ENCODE results near the gene WWC2. TPM values are rescaled to one million over a fixed set of nuclear protein-coding genes. Genes with fewer than 3 reads are reported as not detected.

The WWC2 gene
- total RNA-seq, 1 donor from 2014 or later = 11.1 TPM

DNA sequence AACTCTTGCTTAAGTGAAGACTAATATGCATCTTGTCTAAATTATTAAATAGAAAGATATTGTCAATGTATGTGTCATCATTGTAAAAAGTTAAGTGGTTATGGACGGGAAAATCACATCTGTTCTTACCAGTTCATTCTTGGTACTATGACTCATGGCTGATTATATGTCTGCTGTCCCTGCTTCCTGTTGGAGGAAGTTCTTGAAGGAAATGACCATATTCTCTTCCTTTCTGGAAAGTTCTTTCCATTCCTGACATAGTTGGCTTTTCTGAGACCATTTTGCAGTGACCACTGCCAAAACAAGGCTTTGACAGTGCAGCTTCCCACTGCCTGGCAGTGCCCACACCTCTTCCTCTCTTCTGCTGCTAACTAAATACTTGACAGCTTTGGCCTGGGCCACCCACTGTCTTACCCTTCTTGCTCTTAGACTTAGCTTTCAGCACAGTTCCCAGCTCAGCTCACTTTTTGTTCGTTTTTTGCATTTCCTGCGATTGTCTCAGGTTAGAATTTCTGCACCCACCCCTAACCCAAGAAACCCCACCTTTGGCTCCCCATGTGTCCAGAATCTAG is 236.4 kb downstream of the WWC2 start:
- peak; percentile 76 for ATAC-seq

DNA sequence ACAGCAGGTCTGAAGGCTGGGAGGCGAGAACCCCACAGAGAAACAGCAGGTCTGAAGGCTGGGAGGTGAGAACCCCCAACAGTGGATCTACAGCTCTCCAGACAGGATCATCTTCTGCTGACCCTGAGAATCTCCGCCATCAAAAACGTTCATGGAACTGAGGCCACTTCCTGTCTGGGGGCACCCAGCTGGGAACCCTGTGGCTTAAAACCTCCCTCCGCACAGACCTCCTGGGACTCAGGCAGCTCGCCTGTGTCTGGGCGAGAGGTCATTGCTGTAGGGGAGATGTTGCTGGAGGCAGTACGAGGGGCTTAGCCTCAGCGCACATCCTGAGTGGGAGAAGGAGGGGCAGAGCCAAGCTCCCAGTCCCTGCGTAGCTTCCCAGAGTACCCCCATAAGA is 238.3 kb downstream of the WWC2 start:
- ATAC-seq = no peak

DNA sequence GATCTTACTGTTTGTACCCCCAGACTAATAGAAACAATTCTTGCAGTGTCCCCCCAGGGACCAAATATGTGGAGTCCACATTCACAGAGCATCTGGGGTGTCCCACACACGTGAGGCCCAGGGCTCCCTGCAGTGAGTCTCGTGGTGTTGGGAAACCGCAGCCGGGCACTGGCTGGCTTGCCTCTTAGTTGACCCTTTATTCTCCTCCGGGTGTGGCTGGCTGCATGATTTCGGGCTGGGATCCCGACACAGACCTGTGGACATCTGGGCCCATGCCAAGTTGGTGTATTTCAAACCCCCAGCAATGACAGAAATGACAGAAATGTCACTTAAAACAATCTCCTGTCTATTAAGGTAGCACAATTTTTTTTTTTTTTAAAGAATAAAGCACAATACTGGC is 238.8 kb downstream of the WWC2 start:
- no peak for ATAC-seq

DNA sequence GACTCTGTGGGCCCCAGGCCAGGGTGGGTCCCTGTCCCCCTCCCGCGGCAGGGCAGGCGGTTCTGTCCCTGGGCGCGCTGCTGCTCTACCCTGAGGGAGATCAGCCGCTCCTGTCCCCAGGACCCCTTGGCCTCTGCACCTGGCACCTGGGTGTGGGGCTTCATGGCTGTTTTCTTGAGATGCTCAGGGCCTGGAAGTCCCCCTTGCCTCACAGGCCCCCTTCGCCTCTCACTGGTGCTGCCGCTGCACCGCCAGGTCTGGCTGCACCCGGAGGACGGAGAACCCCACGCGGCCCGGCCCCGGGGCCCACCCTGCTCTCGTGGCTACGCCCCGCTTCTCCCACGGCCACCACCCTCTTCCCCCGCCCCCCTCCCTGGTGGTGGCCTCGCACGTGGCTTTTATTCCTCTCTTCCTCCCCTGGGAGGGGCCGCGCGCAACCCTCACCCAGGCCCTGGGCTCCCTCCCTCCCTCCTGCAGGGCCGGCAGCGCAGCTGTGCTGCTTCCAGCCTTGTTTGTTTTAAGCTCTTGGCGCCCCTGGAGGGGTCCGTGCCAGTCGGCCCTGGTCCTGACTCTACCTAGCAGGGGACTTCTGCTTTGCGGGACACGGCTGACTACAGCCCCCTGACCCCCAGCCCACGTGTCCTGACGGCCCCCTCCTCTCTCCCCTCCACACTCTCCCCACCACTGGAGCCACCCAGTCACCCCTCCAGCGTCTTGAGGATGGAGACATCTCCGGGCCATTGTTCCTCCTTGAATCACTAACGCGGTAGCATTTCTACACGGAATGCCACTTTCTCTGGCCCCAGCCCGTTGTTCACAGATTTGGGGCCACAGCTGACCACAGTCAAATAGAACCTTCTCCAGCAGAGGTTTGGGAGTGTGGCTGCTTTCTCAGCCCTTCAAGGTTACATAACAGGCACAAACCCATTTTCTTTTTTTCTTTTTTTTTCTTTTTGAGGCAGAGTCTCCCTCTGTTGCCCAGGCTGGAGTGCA is 243.8 kb downstream of the WWC2 start:
- peak; percentile 21 for ATAC-seq

DNA sequence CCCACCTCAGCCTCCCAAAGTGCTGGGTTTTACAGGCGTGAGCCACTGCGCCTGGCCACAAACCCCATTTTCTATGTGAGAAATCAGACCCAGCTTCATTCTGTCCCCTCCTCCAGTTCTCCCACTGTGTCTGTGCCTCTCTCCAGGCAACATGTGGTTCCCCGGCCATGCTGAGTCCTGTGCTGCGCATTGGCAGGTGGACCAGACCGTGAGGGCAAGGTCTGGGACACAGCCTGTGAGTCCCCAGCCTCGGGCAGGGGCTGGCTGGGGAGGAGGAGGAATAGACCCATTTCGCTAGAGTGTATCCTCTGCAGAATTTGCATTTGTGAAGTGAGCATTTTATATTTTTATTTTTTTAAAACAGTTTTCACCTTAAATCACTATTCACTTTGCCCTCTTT is 244.7 kb downstream of the WWC2 start:
- ATAC-seq = no peak

DNA sequence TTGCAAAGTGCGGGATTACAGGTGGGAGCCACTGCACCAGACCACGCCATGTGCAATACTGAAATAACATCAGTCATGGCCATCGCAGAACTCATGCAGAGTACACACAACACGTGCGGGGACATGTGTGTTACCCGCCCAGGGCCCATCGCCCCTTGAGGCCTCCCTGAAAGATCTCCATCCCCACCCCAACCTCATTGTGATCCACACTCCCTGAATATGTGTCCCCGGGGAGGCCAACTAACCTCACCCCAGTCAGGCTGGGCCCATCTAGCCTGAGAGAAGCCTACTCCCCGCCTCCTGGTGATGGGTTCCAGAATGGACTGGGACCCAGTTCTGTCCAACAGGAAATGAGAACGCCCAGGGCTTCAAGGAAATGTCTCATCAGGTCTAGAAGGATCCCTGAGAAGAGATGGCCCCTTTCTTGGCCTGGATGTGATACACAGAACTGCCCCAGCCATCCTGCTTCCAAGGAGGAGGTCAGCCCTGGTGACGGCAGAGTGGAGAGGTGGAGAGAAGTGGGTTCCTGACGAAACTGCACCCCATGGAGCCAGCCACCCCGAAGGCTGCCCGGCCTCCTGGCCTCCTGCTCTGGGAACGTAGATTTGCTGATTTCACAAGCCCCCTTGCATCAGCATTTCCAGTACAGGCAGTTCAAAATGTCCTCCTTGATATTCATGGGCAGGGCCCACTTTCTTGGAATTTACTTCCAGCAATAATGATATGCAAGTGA is 245.6 kb downstream of the WWC2 start:
- no peak for ATAC-seq

DNA sequence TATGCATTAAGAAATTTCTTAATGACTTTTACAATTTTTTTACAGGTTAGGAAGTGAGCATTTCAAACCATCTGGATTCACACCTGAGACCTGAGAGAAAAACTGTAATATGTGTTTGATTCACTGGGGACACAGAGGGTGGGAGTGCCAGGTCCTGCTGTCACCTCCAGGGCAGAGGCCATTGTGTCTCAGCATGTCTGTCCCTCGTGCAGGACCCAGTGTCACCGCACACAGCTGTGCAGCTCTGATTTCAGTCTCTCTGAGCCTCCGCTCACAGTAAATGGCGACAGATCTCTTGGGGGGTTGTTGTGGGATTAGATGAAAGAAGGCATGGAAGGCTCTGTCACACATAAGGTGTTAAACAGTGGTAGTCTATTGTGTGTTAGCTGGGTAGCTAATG is 246.2 kb downstream of the WWC2 start:
- ATAC-seq = no peak

DNA sequence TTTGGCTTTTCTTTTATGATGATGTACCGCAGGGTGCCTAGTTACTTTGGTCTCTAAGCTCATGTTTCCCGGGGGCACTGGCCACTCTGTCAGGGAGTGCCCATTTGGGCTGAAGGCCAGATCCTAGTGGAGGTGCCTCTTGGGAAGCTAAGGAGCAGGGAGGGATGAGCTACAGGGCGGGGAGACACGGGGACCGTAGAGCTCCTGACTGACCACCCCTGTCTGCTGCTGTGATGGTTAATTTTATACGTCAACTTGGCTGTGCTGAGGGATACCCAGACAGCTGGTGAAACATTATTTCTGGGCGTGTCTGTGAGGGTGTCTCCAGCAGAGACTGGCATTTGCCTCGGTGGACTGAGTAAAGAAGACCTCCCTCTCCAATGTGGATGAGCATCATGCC is 248.1 kb downstream of the WWC2 start:
- ATAC-seq = no peak

DNA sequence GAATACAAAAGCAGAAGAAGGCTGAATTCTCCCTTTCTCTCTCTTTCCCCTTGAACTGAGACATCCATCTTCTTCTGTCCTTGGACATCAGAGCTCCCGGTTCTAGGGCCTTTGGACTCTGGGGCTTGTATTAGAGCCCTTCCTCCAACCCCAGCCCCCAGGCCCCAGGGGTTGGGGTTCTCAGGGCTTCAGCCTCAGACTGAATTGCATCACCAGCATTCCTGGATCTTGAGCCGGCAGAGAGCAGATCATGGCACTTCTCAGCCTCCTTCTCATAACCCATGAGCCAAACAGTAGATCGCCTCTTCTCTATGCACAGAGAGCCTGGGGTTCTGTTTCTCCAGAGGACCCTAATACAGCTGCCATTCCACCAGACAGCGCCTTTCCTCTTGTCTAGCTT is 248.5 kb downstream of the WWC2 start:
- ATAC-seq = no peak

DNA sequence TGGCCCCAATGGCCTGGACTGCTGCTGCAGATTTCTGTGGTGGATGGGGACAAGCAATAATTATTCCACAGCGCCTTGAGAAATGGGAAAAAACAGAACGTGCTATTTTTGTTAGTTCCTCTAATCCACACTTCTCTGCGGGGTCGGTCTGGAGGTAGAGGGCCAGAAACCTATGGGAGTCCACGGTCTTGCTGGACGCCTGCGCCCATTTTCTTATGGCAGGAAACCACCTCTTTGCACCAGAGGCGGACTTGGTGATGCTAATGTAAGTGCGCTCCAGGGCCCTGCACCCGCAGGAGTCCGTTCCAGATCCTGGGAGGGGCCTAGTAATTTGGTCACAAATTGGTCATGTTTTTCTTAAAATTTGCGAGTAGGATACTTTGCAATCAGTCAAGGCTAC is 249.1 kb downstream of the WWC2 start:
- ATAC-seq = no peak

DNA sequence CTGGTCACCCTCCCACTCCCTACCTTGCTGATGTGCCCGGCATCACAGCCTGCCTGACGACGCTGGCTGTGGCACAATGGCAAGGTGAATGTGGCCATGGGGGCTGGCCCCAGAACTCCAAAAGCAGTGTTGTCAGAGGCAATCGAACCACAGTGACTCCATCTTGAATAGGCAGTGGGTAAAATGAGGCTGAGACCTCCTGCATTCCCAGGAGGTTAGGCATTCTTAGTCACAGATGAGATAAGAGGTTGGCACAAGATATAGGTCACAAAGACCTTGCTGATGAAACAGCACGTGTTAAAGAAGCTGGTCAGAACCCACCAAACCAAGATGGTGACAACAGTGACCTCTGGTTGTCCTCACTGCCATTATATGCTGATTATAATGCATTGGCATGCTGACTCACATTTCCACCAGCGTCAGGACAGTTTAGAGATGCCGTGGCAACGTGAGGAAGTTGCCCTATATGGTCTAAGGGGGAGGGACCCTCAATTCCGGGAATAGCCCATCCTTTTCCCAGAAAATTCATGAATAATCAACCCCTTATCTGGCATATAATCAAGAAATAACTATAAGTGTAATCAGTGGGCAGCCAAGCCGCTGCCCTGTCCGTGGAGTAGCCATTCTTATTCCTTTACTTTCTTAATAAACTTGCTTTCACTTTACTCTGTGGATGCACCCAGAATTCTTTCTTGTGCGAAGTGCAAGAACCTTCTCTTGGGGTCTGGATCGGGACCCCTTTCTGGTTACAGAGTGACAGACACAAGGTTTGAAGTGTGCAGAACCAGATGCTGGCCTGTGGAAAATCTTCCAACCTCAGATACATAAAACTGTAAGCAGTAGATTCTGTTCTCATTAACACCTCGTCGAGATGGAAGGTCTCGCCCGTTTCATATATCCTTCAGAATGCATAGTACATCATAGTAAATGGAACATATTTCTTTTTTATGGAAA is 249.9 kb downstream of the WWC2 start:
- peak; percentile 84 for ATAC-seq

DNA sequence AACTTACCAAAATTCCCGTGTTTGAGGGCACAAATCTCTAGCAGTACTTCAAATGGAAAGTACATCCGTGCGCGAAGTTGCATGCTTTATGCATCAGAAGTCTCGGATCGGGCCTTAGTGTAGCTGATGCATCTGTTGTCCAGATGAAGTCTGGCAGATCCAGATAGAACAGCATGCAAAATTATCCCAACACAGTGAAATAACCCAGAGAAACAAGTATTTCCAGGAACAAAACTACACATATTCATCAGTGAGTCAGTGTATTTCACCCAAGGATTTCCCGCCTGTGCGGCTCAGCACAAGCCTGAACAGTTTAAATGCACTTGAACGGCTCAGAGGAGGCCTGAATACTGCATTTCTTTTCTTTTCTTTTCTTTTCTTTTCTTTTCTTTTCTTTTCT is 250.6 kb downstream of the WWC2 start:
- peak; percentile 85 for ATAC-seq

DNA sequence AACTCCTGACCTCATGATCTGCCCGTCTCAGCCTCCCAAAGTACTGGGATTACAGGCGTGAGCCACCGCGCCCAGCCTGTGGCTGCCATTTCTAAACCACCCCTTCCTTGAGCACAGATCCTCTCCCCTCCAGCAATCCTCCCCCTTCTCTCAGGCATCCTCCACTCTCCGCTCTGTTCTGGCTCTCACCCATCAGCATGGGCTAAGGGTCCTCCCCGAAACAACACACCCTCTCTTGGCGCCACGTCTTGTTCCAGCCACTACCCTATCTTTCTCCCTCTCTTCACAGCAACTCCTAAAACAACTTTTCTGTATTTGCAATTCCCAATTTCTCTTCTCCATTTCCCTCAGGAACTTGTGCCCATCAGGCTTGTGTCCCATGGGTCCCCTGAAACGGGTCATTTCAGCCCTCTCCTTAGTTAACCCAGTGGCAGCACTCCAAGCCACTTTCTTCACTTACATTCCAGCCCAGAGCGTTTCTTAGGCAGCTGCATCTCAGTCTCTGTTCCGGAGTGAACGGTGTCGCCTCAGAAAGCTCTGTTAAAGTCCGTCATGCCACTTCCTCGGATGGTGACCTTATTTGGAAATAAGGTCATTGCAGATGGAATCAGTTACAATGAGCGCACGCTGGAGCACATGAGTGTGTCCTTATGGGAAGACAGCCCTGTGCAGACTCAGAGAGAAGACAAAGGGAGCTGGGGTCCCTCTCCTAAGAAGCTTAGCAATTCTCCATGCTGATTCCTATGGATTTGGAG is 251.4 kb downstream of the WWC2 start:
- ATAC-seq = no peak

DNA sequence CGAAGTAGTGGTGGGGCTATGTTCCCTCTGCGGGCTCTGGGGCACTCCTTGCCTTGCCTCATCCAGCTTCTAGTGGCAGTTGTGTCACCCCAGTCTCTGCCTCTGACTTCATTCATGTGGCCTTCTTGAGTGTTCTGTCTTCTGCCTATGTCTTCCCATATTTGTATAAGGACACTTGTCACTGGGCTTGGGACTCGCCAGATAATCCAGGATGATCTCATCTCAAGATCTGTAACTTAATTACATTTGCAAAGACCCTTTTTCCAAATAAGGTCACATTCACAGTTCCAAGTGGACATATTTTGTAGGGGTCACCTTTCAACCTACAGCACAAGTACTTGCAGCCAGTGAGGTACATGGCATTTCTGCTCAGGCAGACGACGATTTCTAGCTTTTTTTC is 253.5 kb downstream of the WWC2 start:
- ATAC-seq = no peak

DNA sequence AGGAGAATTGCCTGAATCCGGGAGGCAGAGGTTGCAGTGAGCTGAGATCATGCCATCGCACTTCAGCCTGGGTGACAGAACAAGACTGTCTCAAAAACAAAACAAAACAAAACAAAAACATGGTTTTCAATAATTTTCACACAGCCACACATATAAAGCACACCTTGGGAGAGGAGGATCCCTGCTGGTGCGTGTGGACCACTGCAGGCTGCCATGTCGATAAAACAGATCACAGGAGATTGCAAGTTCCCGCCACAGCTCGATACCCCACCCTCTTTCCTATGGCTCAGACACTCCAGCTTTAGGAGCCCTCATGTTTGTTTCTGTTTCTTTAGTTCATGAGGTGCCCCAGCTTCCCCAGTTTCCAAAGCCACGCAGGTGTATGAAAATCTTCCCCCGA is 254.5 kb downstream of the WWC2 start:
- no peak for ATAC-seq

DNA sequence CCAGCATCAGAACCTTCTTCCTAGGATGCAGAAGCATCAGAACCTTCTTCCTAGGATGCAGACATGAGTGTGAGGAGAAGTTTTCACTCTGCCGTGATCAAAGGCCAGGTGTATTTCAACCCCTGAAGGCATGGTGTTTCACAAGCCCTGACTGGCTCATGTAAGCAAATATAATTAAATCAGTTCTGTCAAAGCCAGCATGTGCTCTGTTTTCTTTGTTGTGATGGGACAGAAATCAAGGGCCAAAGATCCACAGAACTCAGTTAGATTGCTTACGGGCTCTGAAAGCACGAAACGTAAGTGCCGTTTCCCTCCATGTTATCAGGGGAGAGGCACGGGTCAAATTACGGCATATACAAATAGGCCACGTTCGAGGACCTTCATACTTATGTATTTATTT is 255.2 kb downstream of the WWC2 start:
- ATAC-seq = peak; percentile 19

DNA sequence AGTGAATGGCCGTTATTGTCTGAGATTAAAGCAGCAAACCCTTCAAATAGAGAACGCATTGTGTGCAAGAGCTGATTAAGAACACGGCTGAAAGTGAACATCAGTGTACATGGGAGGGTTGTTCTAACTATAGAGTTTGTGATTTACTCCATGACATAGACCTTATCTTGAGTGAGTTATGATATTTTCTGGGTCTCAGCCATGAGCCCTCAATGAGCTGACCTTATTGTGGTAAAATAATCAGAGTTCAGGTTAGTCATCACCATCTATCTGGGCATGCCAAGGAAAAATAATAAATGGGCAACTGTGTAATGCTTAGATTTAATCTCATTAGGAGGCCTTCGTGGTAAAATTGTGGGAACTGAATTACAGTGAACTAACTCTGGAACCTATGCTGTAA is 256.3 kb downstream of the WWC2 start:
- ATAC-seq = peak; percentile 26

DNA sequence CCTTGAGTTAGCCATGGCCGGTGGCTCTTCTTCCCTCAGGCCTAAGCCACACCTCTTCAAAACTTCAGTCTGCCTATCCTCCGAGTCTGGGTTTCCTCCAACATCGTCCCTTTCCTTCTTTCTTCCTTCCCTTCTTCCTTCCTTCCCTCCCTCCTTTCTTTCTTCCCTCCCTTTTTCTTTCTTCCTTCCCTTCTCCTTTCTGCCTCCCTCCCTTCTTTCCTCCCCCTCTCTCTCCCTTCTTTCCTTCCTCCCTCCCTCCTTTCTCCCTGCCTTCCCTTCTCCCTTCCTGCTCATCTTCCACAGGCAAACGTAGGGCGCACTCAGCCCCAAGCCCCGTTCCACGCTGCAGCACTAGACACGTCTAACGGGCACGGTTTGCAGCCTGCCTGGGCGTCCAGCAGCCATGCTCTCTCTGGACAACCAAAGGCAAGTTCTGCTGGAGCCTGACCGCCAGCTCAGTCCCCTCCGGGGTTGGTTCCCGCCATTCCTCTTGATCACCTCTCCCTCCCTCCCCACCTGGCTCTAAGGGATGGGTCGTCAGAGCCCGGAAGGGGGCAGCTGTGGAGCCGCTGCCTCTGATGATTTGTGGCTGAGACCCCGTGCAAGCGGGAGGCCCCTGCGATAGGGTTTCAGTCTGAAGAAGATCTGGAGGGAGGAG is 257.2 kb downstream of the WWC2 start:
- ATAC-seq = no peak

DNA sequence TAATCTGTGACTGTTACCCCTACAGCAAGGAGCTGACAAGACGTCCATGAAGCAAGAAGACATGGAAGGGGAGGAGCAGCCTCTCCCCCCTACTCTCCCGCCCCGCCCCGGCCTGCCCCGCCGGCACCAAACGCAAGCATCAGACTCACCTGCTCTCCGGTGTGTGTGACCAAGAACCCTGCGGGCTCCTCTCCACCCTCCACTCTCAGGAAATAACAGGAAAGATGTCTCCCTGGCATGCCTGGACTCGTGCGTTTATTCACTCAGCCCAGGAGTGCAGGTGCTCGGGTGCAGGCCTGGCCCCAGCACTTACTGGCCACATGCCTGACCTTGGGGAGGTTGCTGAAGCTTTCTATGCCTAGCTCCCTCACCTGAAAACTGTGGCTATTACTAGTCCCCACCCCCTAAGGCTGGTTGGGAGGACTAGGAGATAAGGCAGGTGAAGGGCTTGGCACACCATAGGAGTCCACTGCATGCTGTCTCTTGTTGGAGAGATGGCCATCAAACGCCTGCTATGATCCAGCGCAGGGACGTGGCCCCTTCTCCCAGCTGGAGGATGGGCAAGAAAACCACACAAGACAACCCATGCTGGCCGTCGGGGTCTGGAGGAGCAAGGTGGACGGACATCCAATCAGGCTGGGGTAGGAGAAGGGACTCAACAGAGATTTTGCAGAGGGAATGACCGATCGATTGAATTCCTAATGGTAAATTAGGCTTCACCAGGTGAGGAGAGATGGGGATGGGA is 258.0 kb downstream of the WWC2 start:
- ATAC-seq = peak; percentile 93

DNA sequence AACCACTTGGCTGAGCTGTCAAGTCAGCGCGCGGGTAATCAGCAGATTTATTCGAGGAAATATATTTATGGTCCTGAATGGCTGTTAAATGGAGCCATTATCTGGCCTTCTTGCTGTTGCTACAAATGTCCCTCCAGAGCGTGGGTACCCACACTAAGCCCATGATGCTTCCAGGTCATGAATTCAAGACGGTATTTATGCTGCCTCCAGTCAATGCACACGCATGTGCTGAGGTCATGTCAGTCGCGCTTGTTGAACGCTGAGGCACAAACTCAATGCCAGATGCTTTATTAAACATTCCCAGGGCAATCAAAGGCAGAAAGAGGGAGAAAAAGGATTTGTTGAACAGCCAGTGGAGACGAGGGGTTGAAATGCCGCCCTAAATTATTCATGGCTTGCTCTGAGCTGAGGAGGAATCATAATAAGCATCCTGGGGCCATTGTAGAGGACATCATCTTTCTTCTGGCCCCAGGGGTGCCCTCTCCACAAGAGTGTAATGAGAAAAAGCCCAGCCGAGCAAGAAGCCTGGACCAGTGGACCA is 259.2 kb downstream of the WWC2 start:
- ATAC-seq = no peak

Data from esophagus mucosa (tissue), 1 donor.